ENCODE results near the gene ENDOU. TPM values are rescaled to one million over a fixed set of nuclear protein-coding genes. Genes with fewer than 3 reads are reported as not detected.
A peak's percentile ranks its signal among the peaks of the same experiment; 100 is the strongest.

The ENDOU gene
- total RNA-seq, 6 experiments from 2014 or later: 0.11 TPM; not detected in 5

DNA sequence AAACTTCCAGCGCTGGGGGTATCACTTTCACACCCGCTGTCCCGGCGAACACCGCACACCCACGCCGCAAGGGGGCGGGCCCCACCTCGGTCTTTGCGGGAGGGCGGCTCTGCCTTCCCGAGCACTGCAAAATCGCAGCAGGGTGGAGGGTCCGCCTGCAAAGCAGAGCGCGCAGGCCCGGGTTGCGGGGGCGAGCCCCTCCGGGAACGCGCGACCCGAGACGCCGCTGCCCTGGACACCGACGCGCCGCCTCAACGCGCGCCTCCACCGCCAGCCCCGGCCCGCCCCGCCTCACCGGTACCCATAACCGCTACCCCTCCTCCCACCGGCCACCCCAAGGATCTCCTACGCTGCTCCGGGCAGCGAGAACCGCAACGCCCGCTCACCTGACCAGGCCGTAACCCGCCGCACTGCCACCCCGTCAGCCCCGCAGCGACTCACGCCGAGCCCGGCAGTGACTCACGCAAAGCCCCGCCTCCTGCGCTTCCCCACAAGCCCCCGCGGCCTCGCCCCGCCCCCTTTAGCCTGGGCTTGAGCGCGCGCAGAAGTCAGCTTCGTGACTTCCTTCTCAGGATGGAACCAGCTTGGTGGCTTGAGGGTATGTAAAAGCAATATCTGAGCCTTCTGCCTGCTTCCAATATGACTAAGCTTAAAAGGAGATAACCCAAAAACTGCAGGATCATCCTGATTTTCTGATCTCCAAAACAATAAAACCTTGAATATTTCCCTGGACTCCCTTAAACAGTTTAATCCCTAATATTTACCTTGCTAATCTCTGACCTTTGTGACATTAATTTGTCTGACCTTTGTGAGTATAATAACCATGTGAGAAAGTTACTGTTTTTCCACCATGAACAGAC, 19.5 kb downstream of the ENDOU start, which contains the start of gene RPAP3:
RPAP3 (minus strand) TSS at position 465 of the 860 bp plus-strand sequence. CDS start 3,190 bp downstream, outside the sequence.
- Mint-ChIP-seq H3K9me3 (no peaks in the 10 kb centered on the region), H3K27me3 (ENCODE audit: insufficient read depth) (no peaks in the 10 kb centered on the region), H3K36me3 (ENCODE audit: low read depth) (peaks cover 5% of the 10 kb centered on the region; the same call in 1 of the 2 replicates), H3K27ac (peak within 1 kb of the TSS; percentile 93), H3K4me1 (ENCODE audit: low read depth) (peaks cover 47% of the 10 kb centered on the region), H3K4me3 (peak within 1 kb of the TSS; percentile 94)
- TF ChIP-seq, protein P1, sequence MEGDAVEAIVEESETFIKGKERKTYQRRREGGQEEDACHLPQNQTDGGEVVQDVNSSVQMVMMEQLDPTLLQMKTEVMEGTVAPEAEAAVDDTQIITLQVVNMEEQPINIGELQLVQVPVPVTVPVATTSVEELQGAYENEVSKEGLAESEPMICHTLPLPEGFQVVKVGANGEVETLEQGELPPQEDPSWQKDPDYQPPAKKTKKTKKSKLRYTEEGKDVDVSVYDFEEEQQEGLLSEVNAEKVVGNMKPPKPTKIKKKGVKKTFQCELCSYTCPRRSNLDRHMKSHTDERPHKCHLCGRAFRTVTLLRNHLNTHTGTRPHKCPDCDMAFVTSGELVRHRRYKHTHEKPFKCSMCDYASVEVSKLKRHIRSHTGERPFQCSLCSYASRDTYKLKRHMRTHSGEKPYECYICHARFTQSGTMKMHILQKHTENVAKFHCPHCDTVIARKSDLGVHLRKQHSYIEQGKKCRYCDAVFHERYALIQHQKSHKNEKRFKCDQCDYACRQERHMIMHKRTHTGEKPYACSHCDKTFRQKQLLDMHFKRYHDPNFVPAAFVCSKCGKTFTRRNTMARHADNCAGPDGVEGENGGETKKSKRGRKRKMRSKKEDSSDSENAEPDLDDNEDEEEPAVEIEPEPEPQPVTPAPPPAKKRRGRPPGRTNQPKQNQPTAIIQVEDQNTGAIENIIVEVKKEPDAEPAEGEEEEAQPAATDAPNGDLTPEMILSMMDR (IDR thresholded peaks at IDR 0.05): peak; percentile 87
- DNase-seq: peak; percentile 90

DNA sequence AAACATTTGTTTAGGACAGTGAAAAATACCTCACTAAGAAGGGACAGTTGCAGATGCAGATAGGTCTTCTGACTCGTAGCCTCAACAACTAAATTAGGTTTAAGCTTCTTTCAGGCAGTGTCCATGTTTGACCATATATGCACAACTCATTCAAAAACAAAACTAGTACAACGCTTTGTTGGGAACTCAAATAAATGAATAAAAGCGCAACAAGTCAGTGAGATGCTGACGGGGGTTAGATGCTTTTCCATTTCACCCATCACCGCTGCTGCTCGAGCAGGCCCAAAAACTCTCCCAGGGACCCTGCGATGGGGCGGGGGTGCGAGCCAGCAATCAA, 20.1 kb downstream of the ENDOU start:
- Mint-ChIP-seq H3K27me3 (ENCODE audit: insufficient read depth) (no peaks in the 10 kb centered on the region), H3K4me3 (peak overlapping the region; percentile 94), H3K27ac (peak overlapping the region; percentile 63), H3K4me1 (ENCODE audit: low read depth) (peaks cover 47% of the 10 kb centered on the region), H3K9me3 (no peaks in the 10 kb centered on the region), H3K36me3 (ENCODE audit: low read depth) (peaks cover 5% of the 10 kb centered on the region; the same call in 1 of the 2 replicates)
- DNase-seq: no peak
- TF ChIP-seq, protein P1 (IDR thresholded peaks at IDR 0.05): no peak

- DNase-seq: no peak
- no peaks in the 10 kb centered on the region for H3K27me3 Mint-ChIP-seq (ENCODE audit: insufficient read depth)
- H3K4me1 Mint-ChIP-seq (ENCODE audit: low read depth): peaks cover 45% of the 10 kb centered on the region
- H3K36me3 Mint-ChIP-seq (ENCODE audit: low read depth): peaks cover 5% of the 10 kb centered on the region; the same call in 1 of the 2 replicates
- peak overlapping the region; percentile 63 for H3K27ac Mint-ChIP-seq
- peak overlapping the region; percentile 94 for H3K4me3 Mint-ChIP-seq
- no peaks in the 10 kb centered on the region for H3K9me3 Mint-ChIP-seq
- TF ChIP-seq, protein P1 (IDR thresholded peaks at IDR 0.05): no peak
Observed at GRCh38 chr12:47704719-47705118, 20.6 kb downstream of the ENDOU start.

- peaks cover 9% of the 10 kb centered on the region; the same call in 1 of the 2 replicates for H3K36me3 Mint-ChIP-seq (ENCODE audit: low read depth)
- no peaks in the 10 kb centered on the region; the same call in 1 of the 2 replicates for H3K27me3 Mint-ChIP-seq (ENCODE audit: insufficient read depth)
- peaks cover 20% of the 10 kb centered on the region for H3K4me1 Mint-ChIP-seq (ENCODE audit: low read depth)
- TF ChIP-seq, protein P1 (IDR thresholded peaks at IDR 0.05): no peak
- no peak overlapping the region for H3K27ac Mint-ChIP-seq
- no peak for DNase-seq
- no peak overlapping the region for H3K4me3 Mint-ChIP-seq
- H3K9me3 Mint-ChIP-seq: no peaks in the 10 kb centered on the region
Observed at GRCh38 chr12:47700263-47700662, 25.0 kb downstream of the ENDOU start.

GRCh38 chr12:47698631-47699030, 26.7 kb downstream of the ENDOU start:
- Mint-ChIP-seq H3K4me1 (ENCODE audit: low read depth) (peaks cover 6% of the 10 kb centered on the region), H3K9me3 (no peaks in the 10 kb centered on the region), H3K27ac (no peak overlapping the region), H3K4me3 (no peak overlapping the region), H3K27me3 (ENCODE audit: insufficient read depth) (no peaks in the 10 kb centered on the region; the same call in 1 of the 2 replicates), H3K36me3 (ENCODE audit: low read depth) (peaks cover 9% of the 10 kb centered on the region; the same call in 1 of the 2 replicates)
- TF ChIP-seq, protein P1 (IDR thresholded peaks at IDR 0.05): no peak
- no peak for DNase-seq

Data from HFFc6 (cell line).